ENCODE measurements around the gene PSMB11.
"Not testable (repeated sequence)": the region's sequence is repeated elsewhere in the genome, so short reads cannot be mapped to it uniquely, and the experiment has no call there.

The PSMB11 gene, protein sequence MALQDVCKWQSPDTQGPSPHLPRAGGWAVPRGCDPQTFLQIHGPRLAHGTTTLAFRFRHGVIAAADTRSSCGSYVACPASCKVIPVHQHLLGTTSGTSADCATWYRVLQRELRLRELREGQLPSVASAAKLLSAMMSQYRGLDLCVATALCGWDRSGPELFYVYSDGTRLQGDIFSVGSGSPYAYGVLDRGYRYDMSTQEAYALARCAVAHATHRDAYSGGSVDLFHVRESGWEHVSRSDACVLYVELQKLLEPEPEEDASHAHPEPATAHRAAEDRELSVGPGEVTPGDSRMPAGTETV

DNA sequence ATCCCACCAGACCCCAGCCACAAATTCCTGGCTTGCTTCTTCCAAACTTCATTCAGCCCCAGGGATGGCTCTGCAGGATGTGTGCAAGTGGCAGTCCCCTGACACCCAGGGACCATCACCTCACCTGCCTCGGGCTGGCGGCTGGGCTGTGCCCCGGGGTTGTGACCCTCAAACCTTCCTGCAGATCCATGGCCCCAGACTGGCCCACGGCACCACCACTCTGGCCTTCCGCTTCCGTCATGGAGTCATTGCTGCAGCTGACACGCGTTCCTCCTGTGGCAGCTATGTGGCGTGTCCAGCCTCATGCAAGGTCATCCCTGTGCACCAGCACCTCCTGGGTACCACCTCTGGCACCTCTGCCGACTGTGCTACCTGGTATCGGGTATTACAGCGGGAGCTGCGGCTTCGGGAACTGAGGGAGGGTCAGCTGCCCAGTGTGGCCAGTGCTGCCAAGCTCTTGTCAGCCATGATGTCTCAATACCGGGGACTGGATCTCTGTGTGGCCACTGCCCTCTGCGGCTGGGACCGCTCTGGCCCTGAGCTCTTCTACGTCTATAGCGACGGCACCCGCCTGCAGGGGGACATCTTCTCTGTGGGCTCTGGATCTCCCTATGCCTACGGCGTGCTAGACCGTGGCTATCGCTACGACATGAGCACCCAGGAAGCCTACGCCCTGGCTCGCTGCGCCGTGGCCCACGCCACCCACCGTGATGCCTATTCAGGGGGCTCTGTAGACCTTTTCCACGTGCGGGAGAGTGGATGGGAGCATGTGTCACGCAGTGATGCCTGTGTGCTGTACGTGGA lies at the start of gene PSMB11:
Gene PSMB11, plus strand, starts transcription at position 51 of the 804 bp plus-strand sequence. Its CDS starts 14 bp downstream, at position 65.
- no peak for DNase-seq

DNA sequence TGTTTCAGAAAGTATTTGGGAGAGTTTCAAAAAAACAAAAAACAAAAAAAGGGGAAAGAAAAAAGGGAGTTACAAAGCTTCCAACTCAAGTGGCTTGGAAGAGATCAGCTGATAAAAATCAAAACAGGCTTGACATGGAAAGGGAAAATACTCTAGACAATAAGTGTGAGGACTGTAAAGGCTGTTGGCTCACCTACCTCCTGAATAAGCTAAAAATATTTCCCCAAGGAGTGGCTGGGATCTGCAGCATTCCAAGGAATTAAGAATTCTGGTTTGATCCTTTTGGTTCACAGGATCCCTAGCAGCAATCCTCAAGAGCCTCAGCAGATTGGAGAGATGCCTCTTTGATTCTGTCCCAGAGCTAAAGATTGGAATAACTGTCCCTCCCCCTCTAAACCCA lies 48.5 kb upstream of the PSMB11 start:
- no peak for DNase-seq

DNA sequence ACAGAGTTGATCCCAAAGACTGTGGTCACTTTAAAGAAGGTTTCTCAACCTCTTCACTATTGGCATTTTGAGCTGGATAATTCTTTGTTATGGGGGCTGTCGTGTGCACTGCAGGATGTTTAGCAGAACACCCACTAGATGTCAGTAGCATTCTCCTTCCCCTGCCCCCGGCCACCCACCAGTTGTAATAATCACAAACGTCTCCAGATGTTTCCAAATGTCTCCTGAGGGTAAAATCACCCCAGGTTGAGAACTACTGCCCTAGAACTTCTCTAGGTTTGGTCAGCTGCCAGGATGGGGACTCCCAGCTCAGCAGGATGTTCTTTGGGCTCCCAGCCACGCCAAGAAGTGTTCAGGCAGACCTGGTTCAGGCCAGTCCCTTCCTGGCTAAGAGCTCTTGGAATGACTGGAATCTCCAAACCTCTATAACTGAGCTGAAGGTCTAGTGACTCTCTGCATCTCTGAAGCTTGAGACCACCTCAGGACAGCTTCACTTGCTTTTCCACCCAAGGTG lies 47.2 kb upstream of the PSMB11 start:
- peak; percentile 79 for DNase-seq

DNA sequence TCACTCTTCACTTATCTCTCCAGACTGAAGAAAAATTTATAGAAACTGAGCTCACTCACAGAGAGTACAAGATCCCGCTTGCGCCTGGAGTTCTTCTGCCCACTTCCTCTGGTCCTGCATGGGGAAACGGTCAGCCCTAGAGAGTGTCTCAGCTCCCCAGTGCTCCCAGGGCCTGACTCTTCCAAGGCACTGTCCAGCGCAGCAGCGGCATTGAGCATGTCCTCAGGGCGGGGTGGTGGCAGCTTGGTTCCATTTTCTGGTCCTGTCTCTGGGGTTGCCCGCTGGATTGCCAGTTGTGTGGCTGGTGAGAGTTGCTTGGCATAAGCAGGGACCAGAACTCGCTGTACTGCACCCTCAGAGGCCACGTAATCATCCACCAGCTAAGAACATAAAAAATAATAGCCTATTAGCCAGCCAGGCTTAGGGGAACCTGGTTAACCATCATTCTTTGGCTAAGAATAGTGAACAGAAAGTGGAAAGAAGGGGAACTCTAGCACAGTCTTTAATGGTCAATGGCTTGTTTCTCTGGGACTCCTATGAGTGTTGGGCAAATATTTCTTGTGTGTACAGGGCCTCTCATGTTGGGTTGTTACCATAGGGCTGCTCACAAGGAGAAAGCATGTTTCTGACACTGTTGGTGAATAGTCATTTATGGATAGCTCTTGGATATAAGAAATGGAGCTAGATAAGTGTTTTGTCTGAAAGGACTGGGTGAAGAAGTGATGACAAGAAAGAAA lies 46.0 kb upstream of the PSMB11 start:
- DNase-seq = no peak

DNA sequence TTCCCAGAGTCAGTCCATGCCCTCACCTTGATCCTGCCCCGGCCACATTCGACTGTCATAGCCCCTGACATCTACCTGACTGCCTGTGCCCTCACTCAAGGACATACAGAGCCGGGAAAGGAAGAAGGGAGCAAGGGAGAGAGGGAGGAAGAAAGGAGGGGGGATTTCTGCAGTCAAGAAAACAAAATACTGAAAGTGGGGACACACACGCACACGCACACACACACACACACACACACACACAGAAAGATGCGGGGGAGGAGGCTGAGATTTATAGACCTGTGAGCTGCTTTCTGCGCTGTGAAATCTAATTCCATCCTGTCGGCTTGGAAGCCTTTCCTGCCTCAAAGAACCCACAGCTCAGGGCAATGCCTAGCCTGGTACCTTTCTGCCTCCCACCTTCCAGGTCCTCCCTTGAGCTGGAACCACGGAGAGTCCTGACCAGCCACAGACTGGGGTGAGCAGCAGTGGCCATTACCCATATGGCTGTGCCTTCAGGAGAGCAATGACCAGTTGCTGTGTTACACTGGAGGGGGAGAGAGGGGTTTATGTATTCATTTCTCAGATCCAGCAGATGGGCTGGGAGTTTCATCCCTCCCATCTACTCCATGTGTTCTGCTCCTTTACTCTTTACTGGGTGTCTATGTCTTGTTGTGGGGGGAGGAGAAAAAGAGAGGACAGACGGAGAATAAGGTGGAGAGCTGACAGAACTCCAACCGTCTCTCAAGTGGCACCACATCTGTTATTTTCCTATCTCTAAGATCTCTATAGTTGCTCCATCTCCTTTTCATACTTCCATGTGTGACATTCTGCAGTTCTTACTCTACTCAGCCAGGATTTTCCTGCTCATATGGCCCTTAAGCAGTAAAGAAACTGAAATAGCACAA lies 45.0 kb upstream of the PSMB11 start:
- DNase-seq = no peak

DNA sequence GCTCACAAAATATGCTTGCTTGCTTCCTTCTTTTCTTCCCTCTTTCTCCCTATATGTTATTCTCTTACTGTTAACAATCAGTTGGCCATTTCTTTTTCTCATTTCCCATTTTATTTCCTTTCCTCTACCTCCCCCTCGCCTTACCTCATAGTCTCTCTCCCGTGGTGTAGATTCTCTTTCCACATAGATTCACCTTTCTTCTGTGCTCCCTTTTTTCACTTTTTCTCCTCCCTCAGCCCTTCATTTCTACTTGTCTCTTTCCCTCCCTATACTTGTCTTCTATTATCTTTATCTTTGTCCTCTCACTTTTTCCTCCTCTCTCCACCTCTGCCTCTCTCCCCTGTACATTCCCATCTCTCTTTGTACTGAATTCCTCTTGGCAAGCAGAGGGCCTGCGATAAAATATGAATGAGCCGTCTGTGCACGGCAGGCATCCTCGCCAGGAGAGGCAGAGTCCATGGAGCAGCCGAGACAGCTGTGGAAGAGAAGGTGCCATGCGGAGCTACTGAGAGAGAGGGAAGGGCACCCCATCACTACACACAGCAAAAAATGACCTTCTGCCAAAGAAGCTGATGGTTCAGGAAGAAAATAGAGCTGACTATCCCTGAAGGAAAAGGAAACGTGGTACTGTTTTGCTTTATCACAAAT lies 44.2 kb upstream of the PSMB11 start:
- no peak for DNase-seq

DNA sequence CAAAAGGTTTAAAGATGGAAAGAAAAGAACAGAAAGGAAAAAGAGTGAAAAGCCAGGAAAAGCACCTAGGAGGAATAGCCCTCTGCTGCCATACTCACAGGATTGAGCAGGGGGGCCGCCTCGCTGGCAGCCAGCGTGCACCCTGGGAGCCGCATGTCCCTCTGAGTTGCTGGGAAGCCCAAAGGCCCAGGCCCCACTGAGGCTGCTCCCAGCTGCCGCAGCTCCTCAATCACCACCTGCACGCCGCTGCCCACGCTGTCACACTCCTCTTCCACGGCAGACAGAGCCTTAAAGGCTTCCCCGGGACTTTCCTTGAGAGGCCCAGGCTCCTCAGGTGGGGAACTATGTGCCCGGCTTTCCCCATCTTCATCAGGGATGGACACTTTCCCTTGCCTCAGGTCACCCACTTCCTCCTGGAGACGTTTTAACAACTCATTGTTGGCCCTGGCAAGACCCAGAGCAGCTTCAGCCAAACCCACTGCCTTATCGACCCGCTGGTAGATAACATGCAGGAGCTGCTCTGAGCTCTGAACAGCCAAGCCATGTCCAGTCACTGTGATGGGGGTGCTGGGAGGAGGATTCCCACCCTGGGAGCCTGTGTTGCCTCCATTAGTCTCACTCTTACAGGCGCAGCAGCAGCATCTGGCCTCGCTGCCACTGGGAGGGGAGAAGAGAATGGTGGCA lies 43.5 kb upstream of the PSMB11 start:
- no peak for DNase-seq

DNA sequence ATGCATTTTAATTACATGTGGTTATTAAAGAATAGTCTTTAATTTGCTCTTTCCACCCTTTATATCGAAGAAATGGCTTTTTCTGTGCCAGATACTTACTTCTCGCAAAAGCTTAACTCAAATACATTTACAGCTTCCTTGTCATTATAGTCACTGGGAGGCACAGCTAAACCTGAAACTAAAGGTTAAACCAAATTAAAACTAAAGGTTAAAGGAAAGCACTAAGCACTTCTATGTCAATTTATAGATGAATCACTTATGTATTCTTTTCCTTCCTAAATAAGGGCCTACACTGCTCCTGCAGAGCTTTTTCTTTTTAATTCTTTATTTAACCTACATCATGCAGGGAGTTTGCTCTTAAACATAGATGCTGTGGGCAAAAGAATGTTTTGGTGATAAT lies 41.2 kb upstream of the PSMB11 start:
- DNase-seq = no peak

DNA sequence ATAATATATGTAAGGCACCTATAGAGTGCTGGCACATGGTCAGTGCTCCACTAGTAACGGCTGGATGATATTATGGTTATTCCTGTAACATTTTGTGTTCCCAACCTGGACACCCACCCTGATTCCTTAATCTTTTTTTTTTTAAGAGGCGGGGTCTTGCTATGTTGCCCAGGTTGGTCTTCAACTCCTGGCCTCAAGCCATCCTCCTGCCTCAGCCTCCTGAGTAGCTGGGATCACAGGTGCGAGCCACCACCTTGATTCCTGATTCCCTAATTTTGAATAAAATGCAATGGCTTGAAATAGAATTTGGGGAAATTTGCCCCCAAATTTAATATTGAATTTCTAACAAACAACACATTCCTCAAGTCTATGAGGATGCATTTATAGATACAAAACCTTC lies 39.4 kb upstream of the PSMB11 start:
- no peak for DNase-seq

DNA sequence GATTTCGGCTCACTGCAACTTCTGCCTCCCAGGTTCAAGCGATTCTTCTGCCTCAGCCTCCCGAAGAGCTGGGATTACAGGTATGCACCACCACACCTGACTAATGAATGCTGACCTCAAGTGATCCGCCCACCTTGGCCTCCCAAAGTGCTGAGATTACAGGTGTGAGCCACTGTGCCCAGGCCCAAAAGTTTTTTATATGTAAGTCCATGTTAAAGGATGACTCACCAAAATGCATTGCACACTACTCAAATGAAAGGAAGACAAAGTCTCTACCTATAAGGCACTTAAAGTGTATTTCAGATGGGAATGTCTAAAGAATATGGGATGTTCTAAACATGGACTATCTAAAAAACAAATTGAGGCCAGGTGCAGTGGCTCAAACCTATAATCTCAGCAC lies 37.7 kb upstream of the PSMB11 start:
- not testable (repeated sequence) for DNase-seq

DNA sequence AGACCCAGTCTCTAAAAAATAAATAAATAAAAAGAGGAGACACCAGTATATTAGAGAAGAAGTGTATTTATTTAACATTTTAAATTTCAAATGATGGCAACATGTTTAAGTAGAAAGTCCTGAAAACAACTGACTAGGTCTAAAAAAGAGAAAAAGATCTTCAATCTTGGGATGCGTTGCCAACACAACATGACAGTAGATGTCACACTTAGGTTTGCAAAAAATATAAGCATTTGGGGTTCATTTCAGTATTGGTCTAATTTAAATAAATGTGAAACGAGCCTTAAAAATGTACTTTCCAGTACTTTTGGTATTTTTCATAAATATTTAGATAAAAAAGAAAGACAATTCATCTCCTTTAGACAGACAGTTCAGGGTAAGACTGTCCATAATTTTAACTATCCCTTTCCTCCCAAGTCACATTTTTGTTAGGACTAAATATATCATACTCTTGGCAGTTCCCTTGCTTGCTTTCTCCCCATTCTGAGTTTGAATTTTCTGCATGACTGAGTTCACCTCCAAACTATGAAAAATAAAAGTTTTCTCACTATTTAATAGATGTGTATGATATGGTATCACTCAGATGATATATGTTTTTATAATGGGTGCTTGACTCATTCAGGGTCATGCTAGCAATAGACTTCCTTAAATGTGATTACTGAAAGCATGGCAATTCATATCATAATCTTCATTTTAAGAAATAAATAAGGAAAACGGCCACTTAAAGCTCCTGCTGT lies 36.4 kb upstream of the PSMB11 start:
- peak; percentile 14 for DNase-seq

DNA sequence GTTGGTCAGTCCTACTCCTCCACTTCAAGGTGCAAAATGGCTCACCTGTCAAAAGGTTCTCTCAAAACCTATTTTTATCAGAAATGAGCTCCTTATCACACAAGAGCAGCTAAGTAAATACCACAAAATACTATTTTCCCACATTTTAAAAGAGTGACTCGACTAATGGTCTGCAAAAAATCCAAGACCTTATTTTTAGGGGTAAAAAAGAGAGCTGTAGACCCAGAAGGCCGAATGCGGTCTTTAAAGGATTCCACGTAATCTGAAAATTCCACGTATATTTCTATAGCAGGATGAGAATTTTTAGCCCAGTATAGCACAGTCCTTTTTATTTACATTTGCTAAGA lies 35.9 kb upstream of the PSMB11 start:
- no peak for DNase-seq

DNA sequence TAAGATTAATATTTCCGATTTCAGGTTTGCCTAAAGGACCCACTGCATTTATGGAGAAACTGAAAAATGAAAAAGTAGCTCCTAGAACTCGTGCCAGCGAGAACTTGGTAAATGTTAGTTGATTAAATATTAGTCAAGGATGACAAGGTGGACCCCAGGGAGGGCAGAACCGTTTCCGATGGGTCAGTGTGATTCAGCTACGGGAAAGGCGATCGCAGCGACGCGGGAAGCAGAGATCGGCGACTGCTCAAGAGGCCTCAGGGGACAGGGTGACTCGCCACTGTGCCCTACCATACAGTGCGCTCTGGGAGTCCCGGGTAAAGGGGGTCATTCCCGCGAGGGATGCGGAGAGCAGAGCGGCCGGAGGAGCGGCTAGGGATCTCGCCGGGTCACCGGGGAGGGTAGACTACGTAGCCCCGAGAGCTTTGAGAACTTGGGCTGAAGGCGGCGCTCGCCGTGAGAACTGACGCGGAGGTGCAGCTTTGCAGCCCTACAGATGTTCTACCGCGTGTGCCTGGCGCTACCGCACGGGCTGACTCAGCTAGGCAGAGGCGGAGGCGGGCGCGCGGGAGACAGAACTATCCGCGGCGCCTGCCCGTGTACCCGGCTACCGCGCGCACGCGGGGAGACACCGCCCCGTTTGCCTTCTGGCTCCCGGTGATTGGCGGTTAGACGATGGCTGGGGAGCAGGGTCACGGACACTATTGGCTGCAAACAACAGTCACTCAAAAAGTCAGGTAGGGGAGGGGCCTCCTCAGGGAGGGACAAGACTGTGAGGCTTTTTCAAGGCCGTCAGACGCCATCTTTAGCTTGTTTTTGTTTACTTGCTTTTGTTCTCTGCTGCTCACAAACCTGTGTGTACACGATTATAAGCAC lies 35.2 kb upstream of the PSMB11 start:
- peak; percentile 98 for DNase-seq

DNA sequence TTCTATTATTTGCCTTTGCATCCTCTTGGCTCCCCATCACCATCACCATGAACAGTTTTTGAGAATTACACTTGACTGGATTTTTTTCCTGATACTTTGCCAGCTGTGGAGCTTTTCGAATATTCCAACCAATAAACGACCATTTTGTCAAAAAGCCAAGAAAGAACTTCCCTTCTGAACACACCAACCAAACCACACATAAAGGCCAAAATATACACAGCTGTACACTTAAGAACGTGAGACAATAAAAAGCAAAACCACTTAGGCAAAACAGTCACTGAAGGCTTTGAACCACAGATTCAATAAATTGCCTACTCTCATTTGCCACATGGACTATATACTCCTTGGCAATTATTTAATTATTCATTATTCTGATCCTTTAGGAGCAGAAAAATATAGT lies 33.2 kb upstream of the PSMB11 start:
- no peak for DNase-seq

DNA sequence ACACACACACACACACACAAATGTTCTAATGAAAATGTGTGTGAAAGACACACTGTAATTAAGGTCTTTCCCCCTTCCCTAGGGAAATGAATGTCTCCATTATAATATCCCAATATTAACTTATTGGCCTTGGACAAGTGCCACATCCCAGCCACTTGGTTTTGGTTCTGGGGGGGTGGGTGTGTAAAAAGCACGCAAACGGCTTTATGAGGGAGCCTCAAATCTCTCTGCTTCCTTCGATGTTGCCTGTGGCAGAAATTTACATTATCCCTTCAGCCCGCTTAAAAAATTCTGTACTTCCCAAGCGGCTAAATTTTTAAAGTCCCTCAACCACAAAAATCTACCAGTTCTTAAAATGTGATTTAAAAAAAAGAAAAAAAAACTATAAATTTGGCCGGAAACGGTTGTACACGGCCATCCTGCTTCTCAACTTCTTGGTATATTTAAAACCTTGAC lies 32.5 kb upstream of the PSMB11 start:
- no peak for DNase-seq

DNA sequence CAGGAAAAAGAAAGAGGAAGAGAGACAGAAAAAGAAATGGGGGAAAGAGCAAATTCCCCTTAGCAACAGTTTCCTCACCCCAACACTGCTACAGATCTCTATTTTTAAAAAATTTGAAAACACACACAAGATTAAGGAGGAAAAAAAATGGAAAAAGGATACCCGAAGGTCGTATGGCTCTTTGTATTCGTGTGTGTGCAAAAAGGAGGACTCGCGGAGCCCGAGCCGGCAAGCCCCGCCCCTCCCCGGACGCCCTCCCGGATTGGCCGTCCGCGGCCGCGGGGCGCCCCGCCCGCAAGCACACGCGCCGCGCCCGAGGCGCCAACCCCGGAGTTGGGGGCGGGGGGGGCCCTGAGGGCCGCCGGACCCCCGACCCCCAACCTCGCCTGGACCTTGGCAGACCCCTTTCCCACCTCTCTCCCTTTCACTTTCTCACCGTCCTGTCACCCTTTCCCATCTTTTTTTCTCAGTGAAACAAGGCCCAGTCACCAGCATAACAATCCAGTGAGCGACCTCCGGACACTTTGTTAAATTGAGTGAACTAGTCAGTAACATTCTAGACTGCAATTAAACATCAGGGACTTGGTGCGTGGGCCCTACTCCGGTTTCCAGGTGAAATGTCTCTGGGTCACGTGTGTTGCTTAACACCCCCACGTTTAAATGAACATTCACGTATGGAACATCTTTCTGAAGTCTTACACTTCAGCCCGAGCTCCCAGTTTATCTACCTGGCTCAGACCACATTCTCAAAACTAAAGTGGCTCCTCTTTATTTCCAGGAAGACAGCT lies 31.9 kb upstream of the PSMB11 start, which contains the start of gene C14orf93:
Gene C14orf93, minus strand, starts transcription at position 205 of the 788 bp plus-strand sequence. CDS start 11,120 bp downstream, outside the sequence.
- peak; percentile 75 for DNase-seq

DNA sequence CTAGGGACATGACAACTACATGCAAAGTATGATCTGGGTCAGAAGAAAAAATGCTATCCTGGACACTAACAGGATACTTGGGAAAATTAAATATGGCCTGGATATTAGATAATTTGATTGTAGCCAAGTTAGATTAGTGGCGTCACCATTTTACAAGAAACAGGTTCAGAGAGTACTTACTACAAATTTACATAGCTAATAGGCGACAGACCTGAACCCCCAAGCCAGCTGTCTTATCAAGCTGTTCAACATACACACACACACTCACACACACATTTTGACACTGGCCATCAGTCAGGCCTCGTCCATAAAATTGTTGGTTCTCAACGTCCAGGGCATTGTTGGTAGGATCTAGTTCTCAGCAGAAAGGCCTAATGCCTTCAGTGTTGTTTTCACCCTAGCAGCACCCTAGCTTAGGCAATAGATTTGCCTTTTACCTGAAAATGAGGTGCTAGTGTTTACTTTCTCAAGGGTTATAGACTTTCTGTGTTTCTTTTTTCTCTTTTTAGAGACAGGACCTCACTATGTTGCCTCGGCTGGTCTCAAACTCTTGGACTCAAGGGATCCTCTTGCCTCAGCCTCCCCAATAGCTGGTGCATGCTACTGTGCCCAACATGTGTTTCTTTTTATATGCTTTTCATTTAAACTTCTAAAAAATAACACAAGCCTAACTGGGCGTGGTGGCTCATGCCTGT lies 28.8 kb upstream of the PSMB11 start:
- DNase-seq = no peak

DNA sequence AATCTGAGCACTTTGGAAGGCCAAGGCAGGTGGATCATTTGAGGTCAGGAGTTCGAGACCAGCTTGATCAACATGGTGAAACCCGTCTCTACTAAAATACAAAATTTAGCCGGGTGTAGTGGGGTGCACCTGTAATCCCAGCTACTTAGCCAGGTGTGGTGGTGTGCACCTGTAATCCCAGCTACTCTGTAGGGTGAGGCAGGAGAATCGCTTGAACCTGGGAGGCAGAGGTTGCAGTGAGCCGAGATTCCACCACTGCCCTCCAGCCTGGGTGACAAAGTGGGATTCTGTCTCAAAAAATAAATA lies 28.3 kb upstream of the PSMB11 start:
- not testable (repeated sequence) for DNase-seq

Data from EL (cell line).